Large intestine (tissue), 3 donors: ENCODE results near the gene LGI4. TPM values are rescaled to one million over a fixed set of nuclear protein-coding genes. Genes with fewer than 3 reads are reported as not detected.
"Not testable (repeated sequence)": the region's sequence is repeated elsewhere in the genome, so short reads cannot be mapped to it uniquely, and the experiment has no call there.

Source experiments
- DNase-seq, 2 donors: peaks; one replicate each; pipeline versions ENCODE4 v3.0.0 to v3.0.0-alpha.2; 2013
- H3K27ac ChIP-seq: one replicate; pipeline ENCODE4 v1.5.1; 2013; ENCODE audit warnings: low read length
- H3K27me3 ChIP-seq: 2 replicates; pipeline ENCODE4 v1.6.1; 2013; ENCODE audit warnings: low read length; ENCODE audit not compliant: control insufficient read depth, insufficient read depth
- H3K36me3 ChIP-seq: 2 replicates; pipeline ENCODE4 v1.6.1; 2013; ENCODE audit warnings: low read length; ENCODE audit not compliant: control insufficient read depth, insufficient read depth
- H3K4me1 ChIP-seq: one replicate; pipeline ENCODE4 v1.6.1; 2013; ENCODE audit warnings: low read length; ENCODE audit not compliant: control insufficient read depth, insufficient read depth
- H3K4me3 ChIP-seq: one replicate; pipeline ENCODE4 v1.5.1; 2013; ENCODE audit warnings: low read length
- H3K9me3 ChIP-seq: one replicate; pipeline ENCODE4 v1.6.1; 2013; ENCODE audit warnings: mild to moderate bottlenecking, low read depth, low read length, moderate library complexity; ENCODE audit not compliant: control insufficient read depth
- WGBS: methylation state at CpG from one replicate; pipeline ENCODE4 v1.1.5; 2013; ENCODE audit warnings: low lambda C conversion rate; ENCODE audit not compliant: insufficient coverage; 5-methylcytosine and 5-hydroxymethylcytosine counted together
- polyA plus RNA-seq: library from polyadenylated mRNA; unstranded; fragments of 120-200 nt; gene quantifications from one replicate; pipeline ENCODE4 v1.2.1, GENCODE V29; 2013

Gene LGI4
- polyA plus RNA-seq, 1 donor = 9.4 TPM

DNA sequence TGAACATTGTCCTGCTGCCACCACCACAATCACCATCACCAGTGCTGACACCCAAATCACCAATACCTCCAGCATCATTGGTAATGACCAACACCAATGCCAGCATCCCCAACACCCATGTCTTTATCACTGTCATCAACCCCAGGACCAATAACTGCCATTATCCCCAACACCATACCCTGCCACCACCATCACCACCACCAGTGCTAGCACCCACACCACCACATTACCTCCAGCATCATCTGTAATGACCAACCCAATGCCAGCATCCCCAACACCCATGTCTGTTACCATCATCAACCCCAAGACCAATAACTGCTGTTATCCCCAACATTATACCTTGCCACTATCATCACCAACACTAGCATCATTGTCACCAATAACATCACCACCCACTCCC, 2.6 kb downstream of the LGI4 start:
- H3K9me3 ChIP-seq = peaks cover 3% of the 10 kb centered on the region
- H3K36me3 ChIP-seq = no peaks in the 10 kb centered on the region
- no peak for DNase-seq
- no peak overlapping the region for H3K27ac ChIP-seq
- H3K4me1 ChIP-seq = peaks cover 47% of the 10 kb centered on the region
- no peaks in the 10 kb centered on the region for H3K27me3 ChIP-seq
- H3K4me3 ChIP-seq = no peak overlapping the region

DNA sequence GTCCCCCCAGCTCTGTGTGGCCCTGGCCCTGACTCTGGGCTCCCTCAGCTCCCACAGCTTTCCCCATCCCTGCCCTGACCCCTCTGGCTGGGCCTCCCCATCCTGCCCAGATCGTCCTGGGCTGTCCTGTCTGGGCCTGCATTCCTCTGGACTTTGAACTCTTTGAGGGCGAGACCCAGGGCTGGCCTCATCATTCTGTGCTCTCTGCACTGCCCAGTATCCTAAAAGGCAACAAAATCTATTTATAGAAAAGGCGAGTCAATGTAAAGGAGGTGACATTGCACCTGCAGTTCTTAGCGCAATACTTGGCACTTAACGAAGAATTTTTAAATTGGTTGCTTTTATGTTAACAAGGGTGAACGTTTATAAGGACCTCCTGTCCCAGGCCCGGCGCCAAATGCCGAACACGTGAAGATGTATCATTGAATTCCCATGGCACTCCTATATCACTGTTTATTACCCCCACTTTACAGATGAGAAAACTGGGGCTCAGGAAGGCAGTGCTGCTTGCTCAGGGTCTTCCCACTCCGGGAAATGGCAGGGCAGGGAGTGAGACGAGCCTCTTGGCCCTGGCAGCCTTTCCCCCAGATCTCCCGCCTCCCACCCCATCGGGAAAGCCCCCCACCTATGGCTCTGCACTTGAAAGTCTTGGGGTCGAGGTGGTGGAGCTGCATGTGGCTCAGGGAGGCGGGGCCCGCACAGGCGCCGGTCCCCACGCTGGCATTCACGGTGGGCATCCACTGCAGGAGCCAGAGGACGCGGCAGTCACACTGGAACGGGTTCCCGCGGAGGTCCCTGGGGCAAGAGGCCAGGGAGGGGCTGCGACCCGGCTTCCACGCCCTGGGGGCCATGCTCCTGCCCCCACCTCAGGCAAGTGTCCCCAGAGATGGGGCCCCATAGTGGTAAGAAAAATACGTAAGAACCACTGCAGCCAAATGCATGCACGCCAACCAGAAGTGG, 3.8 kb downstream of the LGI4 start:
- Histone ChIP-seq H3K27me3 (no peaks in the 10 kb centered on the region), H3K4me3 (no peak overlapping the region), H3K9me3 (peaks cover 3% of the 10 kb centered on the region), H3K27ac (peak overlapping the region; percentile 79), H3K4me1 (peaks cover 39% of the 10 kb centered on the region), H3K36me3 (no peaks in the 10 kb centered on the region)
- peak in 1 of 2 donors; percentile 85 for DNase-seq
- 56% methylated on average over 7 of the region's 31 CpGs for WGBS

DNA sequence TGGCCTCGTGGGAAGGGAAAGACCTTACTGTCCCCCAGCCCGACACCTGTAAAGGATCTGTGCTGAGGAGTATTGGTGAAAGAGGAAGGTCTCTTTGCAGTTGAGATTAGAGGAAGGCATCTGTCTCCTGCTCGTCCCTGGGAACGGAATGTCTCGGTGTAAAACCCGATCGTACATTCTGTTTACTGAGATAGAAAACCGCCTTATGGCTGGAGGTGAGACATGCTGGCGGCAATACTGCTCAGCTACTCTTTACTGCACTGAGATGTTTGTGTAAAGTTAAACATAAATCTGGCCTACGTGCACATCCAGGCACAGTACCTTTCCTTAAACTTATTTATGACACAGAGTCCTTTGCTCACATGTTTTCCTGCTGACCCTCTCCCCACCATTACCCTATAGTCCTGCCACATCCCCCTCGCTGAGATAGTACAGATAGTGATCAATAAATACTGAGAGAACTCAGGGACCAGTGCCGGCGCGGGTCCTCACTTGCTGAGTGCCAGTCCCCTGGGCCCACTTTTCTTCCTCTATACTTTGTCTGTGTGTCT, 5.1 kb downstream of the LGI4 start:
- WGBS = 13% methylated on average over 3 of the region's 14 CpGs
- DNase-seq = peak in 1 of 2 donors; percentile 64
- Histone ChIP-seq H3K4me1 (peaks cover 44% of the 10 kb centered on the region), H3K27ac (peak overlapping the region; percentile 79)
- H3K9me3 ChIP-seq, H3K27me3 ChIP-seq, H3K36me3 ChIP-seq, H3K4me3 ChIP-seq: not testable (repeated sequence)

DNA sequence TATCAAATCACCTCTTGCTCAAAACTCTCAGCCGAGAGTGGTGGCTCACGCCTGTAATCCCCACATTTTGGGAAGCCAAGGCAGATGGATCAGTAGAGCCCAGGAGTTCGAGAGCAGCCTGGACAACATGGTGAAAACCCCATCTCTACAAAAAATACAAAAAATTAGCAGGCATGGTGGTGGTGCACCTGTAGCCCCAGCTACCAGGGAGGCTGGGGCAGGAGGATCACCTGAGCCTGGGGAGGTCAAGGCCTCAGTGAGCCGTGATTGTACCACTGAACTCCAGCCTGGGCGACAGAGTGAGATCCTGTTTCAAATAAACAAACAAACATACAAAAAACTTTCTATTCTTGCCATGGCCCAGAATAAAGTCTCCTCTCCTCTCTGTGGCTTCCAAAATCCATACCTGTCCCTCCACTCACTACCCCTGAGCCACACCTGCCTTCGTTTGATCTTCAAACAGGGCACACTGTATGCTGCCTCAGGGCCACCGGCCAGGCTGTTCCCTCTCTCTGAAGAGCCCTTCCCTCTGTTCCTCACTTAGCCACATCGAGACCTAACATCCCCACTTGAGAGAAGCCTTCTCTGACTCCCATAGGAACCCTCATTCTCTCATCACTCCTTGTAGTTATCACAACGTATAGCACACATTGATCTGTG, 6.3 kb downstream of the LGI4 start:
- Histone ChIP-seq H3K27me3 (no peaks in the 10 kb centered on the region), H3K4me3 (no peak overlapping the region), H3K4me1 (peaks cover 51% of the 10 kb centered on the region), H3K9me3 (peaks cover 3% of the 10 kb centered on the region), H3K27ac (peak overlapping the region; percentile 37), H3K36me3 (no peaks in the 10 kb centered on the region)
- WGBS = 100% methylated on average over 1 of the region's 9 CpGs
- DNase-seq = no peak

DNA sequence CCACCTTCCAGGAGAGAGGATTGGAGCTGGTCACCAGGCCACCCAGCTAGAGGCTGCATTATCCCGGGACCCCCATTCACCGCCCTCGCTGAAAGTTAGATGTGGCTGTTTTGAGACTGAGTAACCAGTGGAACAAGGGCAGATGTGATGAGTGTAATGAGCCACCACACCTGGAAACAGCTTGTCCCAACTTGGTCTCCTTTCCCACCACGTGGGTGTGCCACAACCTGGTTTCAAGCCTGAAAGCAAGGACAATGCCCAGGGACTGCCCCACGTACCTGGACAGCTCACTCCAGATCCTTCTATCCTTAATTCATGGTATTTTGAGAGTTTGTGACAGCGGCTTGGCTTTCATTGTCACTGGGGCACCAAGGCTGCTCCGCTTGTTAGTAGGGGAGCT, 7.0 kb downstream of the LGI4 start:
- no peaks in the 10 kb centered on the region for H3K27me3 ChIP-seq
- peaks cover 53% of the 10 kb centered on the region for H3K4me1 ChIP-seq
- peaks cover 3% of the 10 kb centered on the region for H3K36me3 ChIP-seq
- WGBS = no CpG with 5 or more reads among the region's 7 CpGs
- peaks cover 3% of the 10 kb centered on the region for H3K9me3 ChIP-seq
- DNase-seq = no peak
- H3K27ac ChIP-seq = no peak overlapping the region
- no peak overlapping the region for H3K4me3 ChIP-seq

DNA sequence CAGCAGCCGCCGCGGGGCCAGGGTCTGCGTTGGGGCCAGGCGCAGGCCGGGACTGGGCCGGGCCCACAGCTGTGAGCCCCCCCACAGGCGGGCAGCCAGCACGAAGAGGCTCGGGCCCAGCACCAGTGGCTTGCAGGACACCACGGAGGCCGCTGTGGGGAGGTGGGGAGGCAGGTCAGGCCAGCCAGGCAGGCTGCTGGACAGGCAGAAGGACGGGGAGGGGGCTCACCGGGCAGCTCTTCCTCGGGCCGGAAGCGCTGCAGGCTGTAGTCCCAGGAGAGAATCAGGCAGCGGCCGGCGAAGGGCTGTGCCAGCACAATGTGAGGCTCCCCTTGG, 8.3 kb downstream of the LGI4 start:
- Histone ChIP-seq H3K27ac (no peak overlapping the region), H3K9me3 (peaks cover 3% of the 10 kb centered on the region)

DNA sequence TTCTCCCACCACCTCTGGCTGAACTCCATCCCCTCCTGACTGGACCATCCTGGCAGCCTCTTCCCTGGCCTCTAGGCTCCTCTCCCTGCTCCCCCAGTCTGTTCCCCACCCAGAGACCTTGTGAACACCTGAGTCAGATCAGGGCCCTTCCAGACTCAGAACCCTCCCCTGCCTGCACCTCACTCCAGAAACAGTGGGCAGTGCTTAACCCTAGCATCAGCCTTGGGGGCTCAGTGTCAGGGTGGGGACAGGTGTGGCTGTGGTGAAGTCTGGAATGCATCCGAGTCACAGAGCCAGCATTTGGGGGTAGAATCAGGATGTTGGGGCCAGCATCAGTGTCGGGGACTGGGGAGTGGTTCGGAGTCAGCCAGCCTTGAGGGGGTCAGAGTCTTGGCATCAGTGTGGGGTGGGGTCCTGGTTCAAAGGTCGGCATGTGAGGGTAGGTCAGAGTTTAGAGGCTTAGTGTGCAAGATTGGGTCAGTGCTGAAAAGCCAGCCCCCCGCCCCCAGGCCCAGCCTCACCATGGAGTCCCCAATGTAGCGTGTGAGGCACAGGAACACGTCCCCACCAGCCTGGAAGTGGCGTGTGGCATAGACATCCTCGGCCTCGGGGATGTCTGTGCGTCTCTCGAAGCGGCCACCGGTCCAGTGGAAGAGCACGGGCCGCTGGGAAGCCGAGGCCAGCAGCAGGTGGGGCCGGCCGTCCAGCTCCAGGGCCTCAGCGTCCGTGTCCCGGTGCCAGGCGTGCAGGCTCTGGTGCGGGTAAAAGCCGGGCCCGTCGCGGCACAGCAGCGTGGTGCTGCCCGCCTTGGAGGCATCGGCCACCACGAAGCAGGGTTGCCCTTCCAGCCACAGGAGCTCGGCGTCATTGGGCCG, 8.9 kb downstream of the LGI4 start:
- DNase-seq = peak in 1 of 2 donors; percentile 26
- WGBS = no CpG with 5 or more reads among the region's 35 CpGs
- peaks cover 60% of the 10 kb centered on the region for H3K4me1 ChIP-seq
- H3K9me3 ChIP-seq = no peaks in the 10 kb centered on the region
- H3K4me3 ChIP-seq = no peak overlapping the region
- H3K27me3 ChIP-seq = no peaks in the 10 kb centered on the region
- no peak overlapping the region for H3K27ac ChIP-seq
- peaks cover 15% of the 10 kb centered on the region for H3K36me3 ChIP-seq

More for the DNA sequence above, 8.3 kb downstream of the LGI4 start:
- no peak overlapping the region for H3K4me3 ChIP-seq
- no peaks in the 10 kb centered on the region for H3K27me3 ChIP-seq
- peaks cover 9% of the 10 kb centered on the region for H3K36me3 ChIP-seq
- DNase-seq = no peak
- no CpG with 5 or more reads among the region's 20 CpGs for WGBS
- H3K4me1 ChIP-seq = peaks cover 60% of the 10 kb centered on the region

DNA sequence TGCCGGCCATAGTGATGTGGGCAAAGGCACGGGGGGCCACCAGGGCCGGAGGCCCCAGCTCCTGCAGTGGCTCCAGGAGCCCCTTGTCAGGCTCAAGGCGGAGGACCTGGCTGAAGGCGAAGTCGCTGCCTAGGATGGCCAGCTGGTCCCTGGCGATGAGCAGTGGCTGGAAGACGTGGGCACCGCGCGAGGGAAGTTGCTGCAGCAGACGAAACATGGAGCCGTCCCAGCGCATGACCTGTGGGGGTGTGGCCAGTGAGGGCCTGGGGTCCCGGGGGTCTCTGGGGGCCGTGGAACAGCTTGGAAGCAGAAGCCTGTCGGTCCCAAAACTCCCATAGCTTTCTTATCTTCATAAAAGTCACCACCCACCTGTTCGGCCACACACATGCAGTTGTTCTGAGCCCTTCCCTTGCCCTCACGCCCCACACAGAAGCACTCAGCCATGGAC, 9.6 kb downstream of the LGI4 start:
- H3K9me3 ChIP-seq = no peaks in the 10 kb centered on the region
- WGBS = 17% methylated on average over 1 of the region's 19 CpGs
- peaks cover 57% of the 10 kb centered on the region for H3K4me1 ChIP-seq
- peaks cover 21% of the 10 kb centered on the region for H3K36me3 ChIP-seq
- no peak overlapping the region for H3K27ac ChIP-seq
- no peak overlapping the region for H3K4me3 ChIP-seq
- no peaks in the 10 kb centered on the region for H3K27me3 ChIP-seq
- DNase-seq = no peak

DNA sequence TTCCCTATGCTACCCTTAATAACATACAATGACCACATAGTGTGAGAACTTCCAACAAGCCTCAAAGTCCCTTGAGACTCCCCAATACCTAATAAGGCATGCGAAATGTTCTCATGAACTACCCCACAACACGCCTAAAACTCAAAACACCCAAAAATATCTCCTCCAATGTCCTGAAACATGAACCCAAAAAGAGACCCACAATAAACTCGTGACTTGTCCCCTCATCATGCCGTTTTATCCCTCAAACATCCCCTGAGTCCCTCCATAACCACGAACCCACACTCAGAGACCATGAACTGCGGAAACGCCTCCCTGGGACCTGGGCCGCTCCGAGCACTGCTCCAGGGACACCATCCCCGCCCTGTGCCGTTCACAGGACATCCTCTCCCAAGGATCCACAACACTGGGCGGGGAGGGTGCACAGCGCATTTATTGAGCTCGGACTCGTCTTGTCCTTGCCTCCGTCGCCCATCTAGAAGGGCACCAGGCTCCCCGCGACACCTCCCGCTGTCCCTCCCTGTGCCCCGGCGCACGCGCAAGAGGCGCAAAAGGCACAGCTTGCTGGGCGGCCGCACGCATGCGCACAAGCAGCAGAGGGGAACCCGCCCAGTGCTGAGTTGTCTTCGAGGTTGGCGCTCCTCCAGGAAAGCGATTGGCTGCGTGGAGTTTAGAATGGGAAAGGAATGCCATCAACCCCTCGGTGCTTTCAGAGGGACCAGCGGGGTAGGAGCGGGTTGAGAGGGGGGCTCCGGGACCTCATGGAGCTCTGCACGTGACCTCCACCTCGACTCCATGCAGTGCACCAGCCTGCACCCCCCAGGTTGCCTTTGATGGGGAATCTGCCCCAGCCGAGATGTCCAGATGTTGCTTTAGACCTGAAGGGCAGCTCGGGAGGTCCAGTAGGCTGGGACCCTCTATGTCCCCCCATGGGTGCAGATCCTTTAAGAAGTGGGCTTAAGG, 10.5 kb downstream of the LGI4 start:
- Histone ChIP-seq H3K27ac (peak overlapping the region; percentile 60), H3K4me1 (peaks cover 50% of the 10 kb centered on the region), H3K27me3 (no peaks in the 10 kb centered on the region), H3K36me3 (peaks cover 24% of the 10 kb centered on the region), H3K9me3 (no peaks in the 10 kb centered on the region), H3K4me3 (peak overlapping the region; percentile 57)
- DNase-seq = peak; percentile 92 to 94
- WGBS = no CpG with 5 or more reads among the region's 42 CpGs
